Measurements from ENCODE around the gene CELF1.

DNA sequence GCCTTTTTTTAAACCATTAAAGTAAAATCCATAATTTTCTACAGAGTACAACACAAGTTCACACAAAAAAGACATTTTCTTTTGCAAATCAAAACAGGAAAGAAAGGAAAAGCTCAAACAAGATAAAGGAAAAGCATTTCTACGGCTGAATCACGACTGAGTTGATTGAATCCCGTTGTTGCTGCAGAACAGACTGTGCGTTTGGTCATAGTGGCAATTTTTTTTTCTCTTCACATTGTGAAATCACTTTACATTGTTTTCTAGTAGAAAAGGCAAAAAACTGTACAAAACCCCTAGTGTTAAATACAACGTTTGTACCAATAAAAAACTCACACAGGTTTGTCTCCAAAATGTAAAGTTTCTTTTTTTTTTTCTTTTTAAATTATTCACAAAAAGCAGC lies 86.7 kb downstream of the CELF1 start:
- TF ChIP-seq, protein P1, sequence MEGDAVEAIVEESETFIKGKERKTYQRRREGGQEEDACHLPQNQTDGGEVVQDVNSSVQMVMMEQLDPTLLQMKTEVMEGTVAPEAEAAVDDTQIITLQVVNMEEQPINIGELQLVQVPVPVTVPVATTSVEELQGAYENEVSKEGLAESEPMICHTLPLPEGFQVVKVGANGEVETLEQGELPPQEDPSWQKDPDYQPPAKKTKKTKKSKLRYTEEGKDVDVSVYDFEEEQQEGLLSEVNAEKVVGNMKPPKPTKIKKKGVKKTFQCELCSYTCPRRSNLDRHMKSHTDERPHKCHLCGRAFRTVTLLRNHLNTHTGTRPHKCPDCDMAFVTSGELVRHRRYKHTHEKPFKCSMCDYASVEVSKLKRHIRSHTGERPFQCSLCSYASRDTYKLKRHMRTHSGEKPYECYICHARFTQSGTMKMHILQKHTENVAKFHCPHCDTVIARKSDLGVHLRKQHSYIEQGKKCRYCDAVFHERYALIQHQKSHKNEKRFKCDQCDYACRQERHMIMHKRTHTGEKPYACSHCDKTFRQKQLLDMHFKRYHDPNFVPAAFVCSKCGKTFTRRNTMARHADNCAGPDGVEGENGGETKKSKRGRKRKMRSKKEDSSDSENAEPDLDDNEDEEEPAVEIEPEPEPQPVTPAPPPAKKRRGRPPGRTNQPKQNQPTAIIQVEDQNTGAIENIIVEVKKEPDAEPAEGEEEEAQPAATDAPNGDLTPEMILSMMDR (conservative IDR thresholded peaks at IDR 0.05; ENCODE audit: low read depth, low read length), result no peak
- TF ChIP-seq POLR2A (IDR thresholded peaks at IDR 0.05; ENCODE audit: low read depth, low read length), result no peak
- TF ChIP-seq USF2 (IDR thresholded peaks at IDR 0.05; ENCODE audit: low read depth, low read length), result no peak
- TF ChIP-seq, protein P2, sequence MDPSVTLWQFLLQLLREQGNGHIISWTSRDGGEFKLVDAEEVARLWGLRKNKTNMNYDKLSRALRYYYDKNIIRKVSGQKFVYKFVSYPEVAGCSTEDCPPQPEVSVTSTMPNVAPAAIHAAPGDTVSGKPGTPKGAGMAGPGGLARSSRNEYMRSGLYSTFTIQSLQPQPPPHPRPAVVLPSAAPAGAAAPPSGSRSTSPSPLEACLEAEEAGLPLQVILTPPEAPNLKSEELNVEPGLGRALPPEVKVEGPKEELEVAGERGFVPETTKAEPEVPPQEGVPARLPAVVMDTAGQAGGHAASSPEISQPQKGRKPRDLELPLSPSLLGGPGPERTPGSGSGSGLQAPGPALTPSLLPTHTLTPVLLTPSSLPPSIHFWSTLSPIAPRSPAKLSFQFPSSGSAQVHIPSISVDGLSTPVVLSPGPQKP (IDR thresholded peaks at IDR 0.05; ENCODE audit: borderline replicate concordance, low read depth, low read length), result no peak
- TF ChIP-seq RAD21 (IDR thresholded peaks at IDR 0.05; ENCODE audit: low read length), result no peak
- TF ChIP-seq RCOR1 (IDR thresholded peaks at IDR 0.05; ENCODE audit: insufficient replicate concordance, low read length), result no peak

Measured in IMR-90 (cell line).